ENCODE data around the gene BANF2. TPM values are rescaled to one million over a fixed set of nuclear protein-coding genes. Genes with fewer than 3 reads are reported as not detected.

The BANF2 gene
- total and polyA plus RNA-seq, 2 of the 13 experiments (the other 11 are each of a cell fraction or from before 2014, with no cell fraction given), result 0.35 TPM; not detected in 1

DNA sequence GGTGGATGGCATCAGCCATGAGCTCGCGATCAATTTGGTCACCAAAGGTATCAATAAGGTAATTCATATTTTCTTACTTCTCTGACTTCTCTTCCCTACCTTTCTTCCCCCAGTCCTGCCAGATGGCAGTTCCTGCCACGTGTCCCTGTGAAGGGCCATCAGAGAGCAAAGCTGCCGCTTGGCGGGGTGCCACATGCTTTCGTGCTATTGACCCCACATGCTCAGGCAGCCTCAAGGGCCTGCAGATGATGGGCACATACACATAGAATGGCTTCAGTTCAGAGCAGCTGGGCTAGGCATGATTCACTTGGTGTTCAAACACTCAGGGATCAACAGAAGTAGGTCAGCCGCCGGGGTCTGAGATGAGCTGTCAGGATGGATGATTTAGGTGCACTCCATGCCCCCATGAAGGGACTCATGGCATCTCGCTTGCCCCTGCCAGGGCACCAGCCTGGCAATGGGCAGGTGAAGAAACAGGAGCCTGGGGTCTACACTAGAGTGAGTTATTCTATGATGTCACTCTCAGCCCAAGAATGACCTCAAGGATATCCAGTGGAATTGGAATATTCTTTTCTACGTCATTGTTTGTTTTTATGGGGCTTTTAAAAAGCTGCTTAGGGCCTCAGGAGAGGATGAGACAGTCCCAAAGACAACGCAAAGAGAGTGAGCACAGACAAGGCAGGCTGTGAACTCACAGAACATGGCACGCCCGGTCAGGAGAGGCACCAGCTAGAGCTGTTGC is 25.5 kb downstream of the BANF2 start (continued):
- TF ChIP-seq, protein P1, sequence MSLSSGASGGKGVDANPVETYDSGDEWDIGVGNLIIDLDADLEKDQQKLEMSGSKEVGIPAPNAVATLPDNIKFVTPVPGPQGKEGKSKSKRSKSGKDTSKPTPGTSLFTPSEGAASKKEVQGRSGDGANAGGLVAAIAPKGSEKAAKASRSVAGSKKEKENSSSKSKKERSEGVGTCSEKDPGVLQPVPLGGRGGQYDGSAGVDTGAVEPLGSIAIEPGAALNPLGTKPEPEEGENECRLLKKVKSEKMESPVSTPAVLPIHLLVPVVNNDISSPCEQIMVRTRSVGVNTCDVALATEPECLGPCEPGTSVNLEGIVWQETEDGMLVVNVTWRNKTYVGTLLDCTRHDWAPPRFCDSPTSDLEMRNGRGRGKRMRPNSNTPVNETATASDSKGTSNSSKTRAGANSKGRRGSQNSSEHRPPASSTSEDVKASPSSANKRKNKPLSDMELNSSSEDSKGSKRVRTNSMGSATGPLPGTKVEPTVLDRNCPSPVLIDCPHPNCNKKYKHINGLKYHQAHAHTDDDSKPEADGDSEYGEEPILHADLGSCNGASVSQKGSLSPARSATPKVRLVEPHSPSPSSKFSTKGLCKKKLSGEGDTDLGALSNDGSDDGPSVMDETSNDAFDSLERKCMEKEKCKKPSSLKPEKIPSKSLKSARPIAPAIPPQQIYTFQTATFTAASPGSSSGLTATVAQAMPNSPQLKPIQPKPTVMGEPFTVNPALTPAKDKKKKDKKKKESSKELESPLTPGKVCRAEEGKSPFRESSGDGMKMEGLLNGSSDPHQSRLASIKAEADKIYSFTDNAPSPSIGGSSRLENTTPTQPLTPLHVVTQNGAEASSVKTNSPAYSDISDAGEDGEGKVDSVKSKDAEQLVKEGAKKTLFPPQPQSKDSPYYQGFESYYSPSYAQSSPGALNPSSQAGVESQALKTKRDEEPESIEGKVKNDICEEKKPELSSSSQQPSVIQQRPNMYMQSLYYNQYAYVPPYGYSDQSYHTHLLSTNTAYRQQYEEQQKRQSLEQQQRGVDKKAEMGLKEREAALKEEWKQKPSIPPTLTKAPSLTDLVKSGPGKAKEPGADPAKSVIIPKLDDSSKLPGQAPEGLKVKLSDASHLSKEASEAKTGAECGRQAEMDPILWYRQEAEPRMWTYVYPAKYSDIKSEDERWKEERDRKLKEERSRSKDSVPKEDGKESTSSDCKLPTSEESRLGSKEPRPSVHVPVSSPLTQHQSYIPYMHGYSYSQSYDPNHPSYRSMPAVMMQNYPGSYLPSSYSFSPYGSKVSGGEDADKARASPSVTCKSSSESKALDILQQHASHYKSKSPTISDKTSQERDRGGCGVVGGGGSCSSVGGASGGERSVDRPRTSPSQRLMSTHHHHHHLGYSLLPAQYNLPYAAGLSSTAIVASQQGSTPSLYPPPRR (CRISPR knock-in tag; IDR thresholded peaks at IDR 0.05; ENCODE audit: borderline replicate concordance), result no peak
- TF ChIP-seq, protein P2, sequence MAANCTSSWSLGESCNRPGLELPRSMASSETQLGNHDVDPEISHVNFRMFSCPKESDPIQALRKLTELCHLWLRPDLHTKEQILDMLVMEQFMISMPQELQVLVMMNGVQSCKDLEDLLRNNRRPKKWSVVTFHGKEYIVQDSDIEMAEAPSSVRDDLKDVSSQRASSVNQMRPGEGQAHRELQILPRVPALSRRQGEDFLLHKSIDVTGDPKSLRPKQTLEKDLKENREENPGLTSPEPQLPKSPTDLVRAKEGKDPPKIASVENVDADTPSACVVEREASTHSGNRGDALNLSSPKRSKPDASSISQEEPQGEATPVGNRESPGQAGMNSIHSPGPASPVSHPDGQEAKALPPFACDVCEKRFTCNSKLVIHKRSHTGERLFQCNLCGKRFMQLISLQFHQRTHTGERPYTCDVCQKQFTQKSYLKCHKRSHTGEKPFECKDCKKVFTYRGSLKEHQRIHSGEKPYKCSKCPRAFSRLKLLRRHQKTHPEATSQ (CRISPR knock-in tag; IDR thresholded peaks at IDR 0.05; ENCODE audit: borderline replicate concordance), result no peak
- TF ChIP-seq, protein P3, sequence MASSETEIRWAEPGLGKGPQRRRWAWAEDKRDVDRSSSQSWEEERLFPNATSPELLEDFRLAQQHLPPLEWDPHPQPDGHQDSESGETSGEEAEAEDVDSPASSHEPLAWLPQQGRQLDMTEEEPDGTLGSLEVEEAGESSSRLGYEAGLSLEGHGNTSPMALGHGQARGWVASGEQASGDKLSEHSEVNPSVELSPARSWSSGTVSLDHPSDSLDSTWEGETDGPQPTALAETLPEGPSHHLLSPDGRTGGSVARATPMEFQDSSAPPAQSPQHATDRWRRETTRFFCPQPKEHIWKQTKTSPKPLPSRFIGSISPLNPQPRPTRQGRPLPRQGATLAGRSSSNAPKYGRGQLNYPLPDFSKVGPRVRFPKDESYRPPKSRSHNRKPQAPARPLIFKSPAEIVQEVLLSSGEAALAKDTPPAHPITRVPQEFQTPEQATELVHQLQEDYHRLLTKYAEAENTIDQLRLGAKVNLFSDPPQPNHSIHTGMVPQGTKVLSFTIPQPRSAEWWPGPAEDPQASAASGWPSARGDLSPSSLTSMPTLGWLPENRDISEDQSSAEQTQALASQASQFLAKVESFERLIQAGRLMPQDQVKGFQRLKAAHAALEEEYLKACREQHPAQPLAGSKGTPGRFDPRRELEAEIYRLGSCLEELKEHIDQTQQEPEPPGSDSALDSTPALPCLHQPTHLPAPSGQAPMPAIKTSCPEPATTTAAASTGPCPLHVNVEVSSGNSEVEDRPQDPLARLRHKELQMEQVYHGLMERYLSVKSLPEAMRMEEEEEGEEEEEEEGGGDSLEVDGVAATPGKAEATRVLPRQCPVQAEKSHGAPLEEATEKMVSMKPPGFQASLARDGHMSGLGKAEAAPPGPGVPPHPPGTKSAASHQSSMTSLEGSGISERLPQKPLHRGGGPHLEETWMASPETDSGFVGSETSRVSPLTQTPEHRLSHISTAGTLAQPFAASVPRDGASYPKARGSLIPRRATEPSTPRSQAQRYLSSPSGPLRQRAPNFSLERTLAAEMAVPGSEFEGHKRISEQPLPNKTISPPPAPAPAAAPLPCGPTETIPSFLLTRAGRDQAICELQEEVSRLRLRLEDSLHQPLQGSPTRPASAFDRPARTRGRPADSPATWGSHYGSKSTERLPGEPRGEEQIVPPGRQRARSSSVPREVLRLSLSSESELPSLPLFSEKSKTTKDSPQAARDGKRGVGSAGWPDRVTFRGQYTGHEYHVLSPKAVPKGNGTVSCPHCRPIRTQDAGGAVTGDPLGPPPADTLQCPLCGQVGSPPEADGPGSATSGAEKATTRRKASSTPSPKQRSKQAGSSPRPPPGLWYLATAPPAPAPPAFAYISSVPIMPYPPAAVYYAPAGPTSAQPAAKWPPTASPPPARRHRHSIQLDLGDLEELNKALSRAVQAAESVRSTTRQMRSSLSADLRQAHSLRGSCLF (CRISPR knock-in tag; IDR thresholded peaks at IDR 0.05; ENCODE audit: borderline replicate concordance), result no peak
- TF ChIP-seq, protein P4, sequence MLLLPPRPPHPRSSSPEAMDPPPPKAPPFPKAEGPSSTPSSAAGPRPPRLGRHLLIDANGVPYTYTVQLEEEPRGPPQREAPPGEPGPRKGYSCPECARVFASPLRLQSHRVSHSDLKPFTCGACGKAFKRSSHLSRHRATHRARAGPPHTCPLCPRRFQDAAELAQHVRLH (CRISPR knock-in tag; IDR thresholded peaks at IDR 0.05; ENCODE audit: borderline replicate concordance, low read depth), result no peak
- TF ChIP-seq AGO1 (IDR thresholded peaks at IDR 0.05; ENCODE audit: low read depth, low read length, poor library complexity, severe bottlenecking) (no peak), EEA1 (CRISPR knock-in tag; IDR thresholded peaks at IDR 0.05; ENCODE audit: borderline replicate concordance) (no peak)
- TF ChIP-seq, protein P5, sequence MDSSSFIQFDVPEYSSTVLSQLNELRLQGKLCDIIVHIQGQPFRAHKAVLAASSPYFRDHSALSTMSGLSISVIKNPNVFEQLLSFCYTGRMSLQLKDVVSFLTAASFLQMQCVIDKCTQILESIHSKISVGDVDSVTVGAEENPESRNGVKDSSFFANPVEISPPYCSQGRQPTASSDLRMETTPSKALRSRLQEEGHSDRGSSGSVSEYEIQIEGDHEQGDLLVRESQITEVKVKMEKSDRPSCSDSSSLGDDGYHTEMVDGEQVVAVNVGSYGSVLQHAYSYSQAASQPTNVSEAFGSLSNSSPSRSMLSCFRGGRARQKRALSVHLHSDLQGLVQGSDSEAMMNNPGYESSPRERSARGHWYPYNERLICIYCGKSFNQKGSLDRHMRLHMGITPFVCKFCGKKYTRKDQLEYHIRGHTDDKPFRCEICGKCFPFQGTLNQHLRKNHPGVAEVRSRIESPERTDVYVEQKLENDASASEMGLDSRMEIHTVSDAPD (CRISPR knock-in tag; IDR thresholded peaks at IDR 0.05), result no peak

All from HepG2 (cell line).